GM23338 (cell line): ENCODE results near the gene ELFN1. TPM values are rescaled to one million over a fixed set of nuclear protein-coding genes. Genes with fewer than 3 reads are reported as not detected.

Source experiments
- ATAC-seq: fragments of 200-7000 bp; cut with Tn5 transposase; 3 replicates; pipeline ENCODE4 v1.9.1; 2020
- DNase-seq: peaks from one replicate; pipeline ENCODE4 v3.0.0-alpha.2; 2015; ENCODE audit warnings: low spot score
- H2AFZ ChIP-seq: fragments of 200-600 bp; sonication (generic); 2 replicates; pipeline ENCODE4 v1.8.0; 2016; ENCODE audit warnings: antibody characterized with exemption, mild to moderate bottlenecking, moderate library complexity
- H3F3A ChIP-seq: fragments of 200-600 bp; sonication (generic); replicated peaks from 2 replicates; pipeline ENCODE4 v1.8.0; 2017; ENCODE audit warnings: antibody characterized with exemption, mixed run types, low read depth
- H3K27ac ChIP-seq: fragments of 200-600 bp; sonication (generic); 2 replicates; pipeline ENCODE4 v1.6.1; 2016; ENCODE audit warnings: low read depth
- H3K27me3 ChIP-seq: fragments of 200-600 bp; sonication (generic); 2 replicates; pipeline ENCODE4 v1.8.0; 2016; ENCODE audit warnings: mild to moderate bottlenecking, mixed run types, moderate library complexity; ENCODE audit not compliant: insufficient read depth
- H3K36me3 ChIP-seq: fragments of 200-600 bp; sonication (generic); 2 replicates; pipeline ENCODE4 v1.8.0; 2016; ENCODE audit warnings: mild to moderate bottlenecking; ENCODE audit not compliant: insufficient read depth
- H3K4me1 ChIP-seq: fragments of 200-600 bp; sonication (generic); 2 replicates; pipeline ENCODE4 v1.8.0; 2016; ENCODE audit warnings: mild to moderate bottlenecking, moderate library complexity; ENCODE audit not compliant: insufficient read depth
- H3K4me2 ChIP-seq: fragments of 200-600 bp; sonication (generic); 2 replicates; pipeline ENCODE4 v1.7.1; 2017; ENCODE audit warnings: mixed run types
- H3K4me3 ChIP-seq: fragments of 200-600 bp; sonication (generic); 2 replicates; pipeline ENCODE4 v1.6.1; 2016; ENCODE audit warnings: mixed run types
- H3K79me2 ChIP-seq: fragments of 200-600 bp; sonication (generic); replicated peaks from 2 replicates; pipeline ENCODE4 v1.8.0; 2017; ENCODE audit warnings: mild to moderate bottlenecking; ENCODE audit not compliant: insufficient read depth
- H3K9me2 ChIP-seq: fragments of 200-600 bp; sonication (generic); 2 replicates; pipeline ENCODE4 v1.8.0; 2017; ENCODE audit not compliant: insufficient read depth
- H4K20me1 ChIP-seq: fragments of 200-600 bp; sonication (generic); replicated peaks from 2 replicates; pipeline ENCODE4 v1.8.0; 2017; ENCODE audit warnings: mild to moderate bottlenecking; ENCODE audit not compliant: insufficient read depth
- H3K27ac Mint-ChIP-seq: 2 replicates; pipeline ENCODE4 v1.8.0; 2020; ENCODE audit warnings: inconsistent platforms, mild to moderate bottlenecking, moderate library complexity, mixed read lengths
- H3K27me3 Mint-ChIP-seq: 3 replicates; pipeline ENCODE4 v1.8.0; 2022; ENCODE audit warnings: low read depth, mild to moderate bottlenecking, moderate library complexity, mixed read lengths, inconsistent platforms; ENCODE audit not compliant: insufficient read depth, poor library complexity
- H3K36me3 Mint-ChIP-seq: 3 replicates; pipeline ENCODE4 v1.8.0; 2021; ENCODE audit warnings: low read depth, mild to moderate bottlenecking, inconsistent platforms, moderate library complexity, mixed read lengths
- H3K4me1 Mint-ChIP-seq: 3 replicates; pipeline ENCODE4 v1.8.0; 2020; ENCODE audit warnings: mild to moderate bottlenecking, inconsistent platforms, mixed read lengths
- H3K4me3 Mint-ChIP-seq: 3 replicates; pipeline ENCODE4 v1.8.0; 2021; ENCODE audit warnings: moderate library complexity, mild to moderate bottlenecking, inconsistent platforms, mixed read lengths
- H3K9me3 Mint-ChIP-seq: 3 replicates; pipeline ENCODE4 v1.8.0; 2020; ENCODE audit warnings: moderate library complexity, mild to moderate bottlenecking, inconsistent platforms, mixed read lengths
- EZH2phosphoT487 ChIP-seq: fragments of 200-600 bp; sonication (generic); IDR thresholded peaks from one replicate; pipeline ENCODE4 v1.8.1; 2018; ENCODE audit warnings: antibody characterized with exemption; ENCODE audit not compliant: unreplicated experiment
- JUNB ChIP-seq: IDR thresholded peaks from one replicate; pipeline ENCODE4 v1.6.1; 2016; ENCODE audit warnings: antibody characterized with exemption; ENCODE audit not compliant: unreplicated experiment
- NANOG ChIP-seq: IDR thresholded peaks from 2 replicates; pipeline ENCODE4 v1.6.1; 2016; ENCODE audit warnings: antibody characterized with exemption, borderline replicate concordance
- STAT1 ChIP-seq: IDR thresholded peaks from one replicate; pipeline ENCODE4 v1.6.1; 2016; ENCODE audit warnings: antibody characterized with exemption; ENCODE audit not compliant: unreplicated experiment
- ZNF331 ChIP-seq: fragments of 250-450 bp; sonication (Bioruptor Pico); IDR thresholded peaks from 2 replicates; pipeline ENCODE4 v1.5.0; 2020; ENCODE audit warnings: low read depth, mild to moderate bottlenecking, moderate library complexity
- polyA plus RNA-seq: library from polyadenylated mRNA; unstranded; fragments of >200 nt; fragmentation: Nextera tagmentation; extraction: Ambion mirVana; gene quantifications from 2 replicates; pipeline ENCODE4 v1.2.1, GENCODE V29; 2016
- total RNA-seq: library from RNA; depleted of rRNA; stranded (reverse); fragments of >200 nt; shearing (Covaris generic); gene quantifications from 2 replicates; pipeline ENCODE4 v1.2.3, GENCODE V29; 2014
- TF ChIP-seq, protein P1 (sequence below): IDR thresholded peaks from 2 replicates; pipeline ENCODE4 v1.6.1; 2016; ENCODE audit warnings: antibody characterized with exemption
- TF ChIP-seq, protein P2 (sequence below), 2 experiments: fragments of 200-600 bp in 1 of 2; sonication (generic) in 1 of 2; conservative IDR thresholded peaks; 2 replicates each; pipeline versions ENCODE4 v1.5.1 to v1.6.1; 2016 to 2017; ENCODE audit warnings: antibody characterized with exemption in 2 of 2, low read depth in 2 of 2, mild to moderate bottlenecking in 2 of 2, moderate library complexity in 1 of 2
- TF ChIP-seq, protein P3 (sequence below): IDR thresholded peaks from one replicate; pipeline ENCODE4 v1.6.1; 2018; ENCODE audit warnings: antibody characterized with exemption; ENCODE audit not compliant: unreplicated experiment

Gene ELFN1
- total and polyA plus RNA-seq, 2 experiments from 2014 or later, result 0.08 to 3.5 TPM

GRCh38 chr7:1713502-1714484 is 43.7 kb downstream of the ELFN1 start:
- no peak overlapping the region; the same call in 1 of the 2 replicates for H3K4me3 ChIP-seq
- peaks cover 23% of the 10 kb centered on the region for H3K4me1 ChIP-seq
- H2AFZ ChIP-seq, result no peak overlapping the region
- no peaks in the 10 kb centered on the region for H3K9me2 ChIP-seq
- no peaks in the 10 kb centered on the region for H3K79me2 ChIP-seq
- H3K27me3 Mint-ChIP-seq, result peaks cover 19% of the 10 kb centered on the region
- no peaks in the 10 kb centered on the region for H3F3A ChIP-seq
- H3K36me3 ChIP-seq, result peaks cover 3% of the 10 kb centered on the region; the same call in 1 of the 2 replicates
- H3K27me3 ChIP-seq, result no peaks in the 10 kb centered on the region
- no peaks in the 10 kb centered on the region for H4K20me1 ChIP-seq
- H3K4me2 ChIP-seq, result peak overlapping the region; percentile 57
- TF ChIP-seq, protein P1, sequence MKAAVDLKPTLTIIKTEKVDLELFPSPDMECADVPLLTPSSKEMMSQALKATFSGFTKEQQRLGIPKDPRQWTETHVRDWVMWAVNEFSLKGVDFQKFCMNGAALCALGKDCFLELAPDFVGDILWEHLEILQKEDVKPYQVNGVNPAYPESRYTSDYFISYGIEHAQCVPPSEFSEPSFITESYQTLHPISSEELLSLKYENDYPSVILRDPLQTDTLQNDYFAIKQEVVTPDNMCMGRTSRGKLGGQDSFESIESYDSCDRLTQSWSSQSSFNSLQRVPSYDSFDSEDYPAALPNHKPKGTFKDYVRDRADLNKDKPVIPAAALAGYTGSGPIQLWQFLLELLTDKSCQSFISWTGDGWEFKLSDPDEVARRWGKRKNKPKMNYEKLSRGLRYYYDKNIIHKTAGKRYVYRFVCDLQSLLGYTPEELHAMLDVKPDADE, result no peak
- TF ChIP-seq, protein P2, sequence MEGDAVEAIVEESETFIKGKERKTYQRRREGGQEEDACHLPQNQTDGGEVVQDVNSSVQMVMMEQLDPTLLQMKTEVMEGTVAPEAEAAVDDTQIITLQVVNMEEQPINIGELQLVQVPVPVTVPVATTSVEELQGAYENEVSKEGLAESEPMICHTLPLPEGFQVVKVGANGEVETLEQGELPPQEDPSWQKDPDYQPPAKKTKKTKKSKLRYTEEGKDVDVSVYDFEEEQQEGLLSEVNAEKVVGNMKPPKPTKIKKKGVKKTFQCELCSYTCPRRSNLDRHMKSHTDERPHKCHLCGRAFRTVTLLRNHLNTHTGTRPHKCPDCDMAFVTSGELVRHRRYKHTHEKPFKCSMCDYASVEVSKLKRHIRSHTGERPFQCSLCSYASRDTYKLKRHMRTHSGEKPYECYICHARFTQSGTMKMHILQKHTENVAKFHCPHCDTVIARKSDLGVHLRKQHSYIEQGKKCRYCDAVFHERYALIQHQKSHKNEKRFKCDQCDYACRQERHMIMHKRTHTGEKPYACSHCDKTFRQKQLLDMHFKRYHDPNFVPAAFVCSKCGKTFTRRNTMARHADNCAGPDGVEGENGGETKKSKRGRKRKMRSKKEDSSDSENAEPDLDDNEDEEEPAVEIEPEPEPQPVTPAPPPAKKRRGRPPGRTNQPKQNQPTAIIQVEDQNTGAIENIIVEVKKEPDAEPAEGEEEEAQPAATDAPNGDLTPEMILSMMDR (conservative IDR thresholded peaks at IDR 0.05; ENCODE audit: low read depth in 2 of 2), result no peak
- no peak for TF ChIP-seq JUNB
- TF ChIP-seq, protein P3, sequence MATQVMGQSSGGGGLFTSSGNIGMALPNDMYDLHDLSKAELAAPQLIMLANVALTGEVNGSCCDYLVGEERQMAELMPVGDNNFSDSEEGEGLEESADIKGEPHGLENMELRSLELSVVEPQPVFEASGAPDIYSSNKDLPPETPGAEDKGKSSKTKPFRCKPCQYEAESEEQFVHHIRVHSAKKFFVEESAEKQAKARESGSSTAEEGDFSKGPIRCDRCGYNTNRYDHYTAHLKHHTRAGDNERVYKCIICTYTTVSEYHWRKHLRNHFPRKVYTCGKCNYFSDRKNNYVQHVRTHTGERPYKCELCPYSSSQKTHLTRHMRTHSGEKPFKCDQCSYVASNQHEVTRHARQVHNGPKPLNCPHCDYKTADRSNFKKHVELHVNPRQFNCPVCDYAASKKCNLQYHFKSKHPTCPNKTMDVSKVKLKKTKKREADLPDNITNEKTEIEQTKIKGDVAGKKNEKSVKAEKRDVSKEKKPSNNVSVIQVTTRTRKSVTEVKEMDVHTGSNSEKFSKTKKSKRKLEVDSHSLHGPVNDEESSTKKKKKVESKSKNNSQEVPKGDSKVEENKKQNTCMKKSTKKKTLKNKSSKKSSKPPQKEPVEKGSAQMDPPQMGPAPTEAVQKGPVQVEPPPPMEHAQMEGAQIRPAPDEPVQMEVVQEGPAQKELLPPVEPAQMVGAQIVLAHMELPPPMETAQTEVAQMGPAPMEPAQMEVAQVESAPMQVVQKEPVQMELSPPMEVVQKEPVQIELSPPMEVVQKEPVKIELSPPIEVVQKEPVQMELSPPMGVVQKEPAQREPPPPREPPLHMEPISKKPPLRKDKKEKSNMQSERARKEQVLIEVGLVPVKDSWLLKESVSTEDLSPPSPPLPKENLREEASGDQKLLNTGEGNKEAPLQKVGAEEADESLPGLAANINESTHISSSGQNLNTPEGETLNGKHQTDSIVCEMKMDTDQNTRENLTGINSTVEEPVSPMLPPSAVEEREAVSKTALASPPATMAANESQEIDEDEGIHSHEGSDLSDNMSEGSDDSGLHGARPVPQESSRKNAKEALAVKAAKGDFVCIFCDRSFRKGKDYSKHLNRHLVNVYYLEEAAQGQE, result peak; percentile 72
- DNase-seq (peak; percentile 73), ATAC-seq (peak; percentile 85)
- no peak overlapping the region for H3K4me3 Mint-ChIP-seq
- peaks cover 17% of the 10 kb centered on the region; the same call in 2 of the 3 replicates for H3K36me3 Mint-ChIP-seq
- peaks cover 40% of the 10 kb centered on the region for H3K4me1 Mint-ChIP-seq
- peaks cover 19% of the 10 kb centered on the region for H3K9me3 Mint-ChIP-seq
- no peak overlapping the region for H3K27ac Mint-ChIP-seq
- no peak overlapping the region for H3K27ac ChIP-seq

DNA sequence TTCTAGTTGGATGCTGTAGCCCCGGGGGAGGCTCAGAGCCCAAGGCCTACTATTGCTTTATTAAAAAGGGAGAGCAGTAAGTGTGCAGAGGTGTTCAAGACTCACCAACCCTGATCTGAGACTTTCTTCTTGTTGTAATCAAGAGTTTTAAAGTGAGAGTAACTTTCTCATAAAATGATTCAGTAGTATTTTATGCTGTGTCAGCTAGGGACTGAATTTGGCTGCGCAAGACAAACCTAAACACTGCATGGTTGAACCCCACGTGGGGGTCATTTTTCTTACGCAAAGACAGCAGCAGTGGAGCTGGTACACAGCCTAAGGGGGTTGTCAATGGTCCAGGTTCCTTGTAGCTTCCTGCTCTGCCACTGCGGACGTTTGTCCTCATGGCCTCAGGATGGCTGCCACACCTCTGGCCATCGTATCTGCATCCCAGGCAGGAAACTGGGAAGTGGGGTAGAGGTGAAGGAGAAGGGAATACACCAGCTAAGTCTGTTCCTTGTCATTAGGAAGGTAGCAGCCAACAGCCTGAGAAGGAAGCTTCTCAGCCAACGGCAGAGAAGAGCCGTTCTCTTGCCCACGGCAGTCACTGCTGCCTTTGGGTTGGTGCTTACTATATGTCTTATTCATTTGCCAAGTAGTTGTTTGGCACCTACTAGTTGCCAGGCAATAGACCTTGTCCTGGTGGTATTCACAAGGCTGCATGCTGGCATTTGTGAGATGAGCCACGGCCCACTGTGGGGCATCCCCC is 44.7 kb downstream of the ELFN1 start:
- no peak overlapping the region for H3K27ac Mint-ChIP-seq
- H3K27me3 ChIP-seq, result no peaks in the 10 kb centered on the region
- DNase-seq (no peak), ATAC-seq (no peak)
- no peaks in the 10 kb centered on the region for H4K20me1 ChIP-seq
- H3K4me1 ChIP-seq, result peaks cover 23% of the 10 kb centered on the region
- H3K27me3 Mint-ChIP-seq, result peaks cover 22% of the 10 kb centered on the region
- H3K4me1 Mint-ChIP-seq, result peaks cover 44% of the 10 kb centered on the region
- H3K9me3 Mint-ChIP-seq, result peaks cover 11% of the 10 kb centered on the region
- no peak overlapping the region for H2AFZ ChIP-seq
- peaks cover 9% of the 10 kb centered on the region; the same call in 2 of the 3 replicates for H3K36me3 Mint-ChIP-seq
- no peaks in the 10 kb centered on the region for H3F3A ChIP-seq
- H3K4me3 Mint-ChIP-seq, result no peak overlapping the region
- H3K4me3 ChIP-seq, result no peak overlapping the region
- H3K27ac ChIP-seq, result no peak overlapping the region
- no peaks in the 10 kb centered on the region; the same call in 1 of the 2 replicates for H3K36me3 ChIP-seq
- H3K4me2 ChIP-seq, result no peak overlapping the region
- H3K79me2 ChIP-seq, result no peaks in the 10 kb centered on the region
- no peaks in the 10 kb centered on the region for H3K9me2 ChIP-seq
- TF ChIP-seq ZNF331 (CRISPR knock-in tag), result no peak
- no peak for TF ChIP-seq STAT1
- no peak for TF ChIP-seq NANOG
- no peak for TF ChIP-seq EZH2phosphoT487
- TF ChIP-seq, protein P3, result no peak
